Nephron (organoid): Measurements from ENCODE around the gene ELF1.
A peak's percentile ranks its signal among the peaks of the same experiment; 100 is the strongest.

Experiments
- H3K27ac Mint-ChIP-seq, 3 experiments: 2 replicates each; pipeline ENCODE4 v1.8.0; 2020; ENCODE audit warnings: mixed read lengths in 3 of 3, mild to moderate bottlenecking in 2 of 3, moderate library complexity in 1 of 3
- H3K27me3 Mint-ChIP-seq: 2 replicates; pipeline ENCODE4 v1.8.0; 2021; ENCODE audit warnings: low read depth, mild to moderate bottlenecking, moderate library complexity, mixed read lengths
- H3K36me3 Mint-ChIP-seq: 2 replicates; pipeline ENCODE4 v1.8.0; 2020; ENCODE audit warnings: low read depth, mixed read lengths
- H3K4me1 Mint-ChIP-seq: 2 replicates; pipeline ENCODE4 v1.8.0; 2020; ENCODE audit warnings: mixed read lengths
- H3K4me3 Mint-ChIP-seq, 3 experiments: 2 replicates each; pipeline ENCODE4 v1.8.0; 2020; ENCODE audit warnings: mild to moderate bottlenecking in 3 of 3, mixed read lengths in 3 of 3, moderate library complexity in 2 of 3
- H3K9me3 Mint-ChIP-seq: 2 replicates; pipeline ENCODE4 v1.8.0; 2020; ENCODE audit warnings: mixed read lengths
- CTCF ChIP-seq, 3 experiments: fragments of 200-600 bp; sonication (generic); IDR thresholded peaks; one replicate each; pipeline ENCODE4 v1.5.0; 2021; ENCODE audit warnings: antibody characterized with exemption in 3 of 3; ENCODE audit not compliant: unreplicated experiment in 3 of 3

ELF1 gene

GRCh38 chr13:41017159-41017558 is 2.0 kb downstream of the ELF1 start:
- no peak for TF ChIP-seq CTCF (IDR thresholded peaks at IDR 0.05; ENCODE audit: unreplicated experiment in 3 of 3)
- Mint-ChIP-seq H3K27me3 (no peaks in the 10 kb centered on the region), H3K27ac (peak overlapping the region; percentile 18 to 86 (median 31)), H3K36me3 (no peaks in the 10 kb centered on the region), H3K4me1 (peaks cover 12% of the 10 kb centered on the region), H3K9me3 (no peaks in the 10 kb centered on the region), H3K4me3 (peak overlapping the region in 1 of 3 experiments; percentile 22)

- Mint-ChIP-seq H3K4me1 (peaks cover 5% of the 10 kb centered on the region), H3K27me3 (no peaks in the 10 kb centered on the region), H3K36me3 (no peaks in the 10 kb centered on the region), H3K9me3 (no peaks in the 10 kb centered on the region), H3K27ac (no peak overlapping the region), H3K4me3 (no peak overlapping the region)
- TF ChIP-seq CTCF (IDR thresholded peaks at IDR 0.05; ENCODE audit: unreplicated experiment in 3 of 3) = no peak
Observed at GRCh38 chr13:41015920-41016319, 3.2 kb downstream of the ELF1 start.

GRCh38 chr13:41013835-41014234 is 5.3 kb downstream of the ELF1 start:
- no peak for TF ChIP-seq CTCF (IDR thresholded peaks at IDR 0.05; ENCODE audit: unreplicated experiment in 3 of 3)
- no peaks in the 10 kb centered on the region for H3K36me3 Mint-ChIP-seq

GRCh38 chr13:41012536-41012935 is 6.6 kb downstream of the ELF1 start:
- Mint-ChIP-seq H3K4me3 (no peak overlapping the region), H3K4me1 (no peaks in the 10 kb centered on the region), H3K9me3 (peaks cover 2% of the 10 kb centered on the region), H3K36me3 (peaks cover 3% of the 10 kb centered on the region), H3K27me3 (no peaks in the 10 kb centered on the region), H3K27ac (no peak overlapping the region)
- no peak for TF ChIP-seq CTCF (IDR thresholded peaks at IDR 0.05; ENCODE audit: unreplicated experiment in 3 of 3)

More at GRCh38 chr13:41013835-41014234, 5.3 kb downstream of the ELF1 start:
- Mint-ChIP-seq H3K4me1 (no peaks in the 10 kb centered on the region), H3K9me3 (no peaks in the 10 kb centered on the region), H3K27me3 (no peaks in the 10 kb centered on the region), H3K27ac (no peak overlapping the region), H3K4me3 (no peak overlapping the region)

GRCh38 chr13:41011382-41011956 is 7.6 kb downstream of the ELF1 start:
- peaks cover 2% of the 10 kb centered on the region for H3K9me3 Mint-ChIP-seq
- no peak overlapping the region for H3K4me3 Mint-ChIP-seq
- H3K36me3 Mint-ChIP-seq = peaks cover 3% of the 10 kb centered on the region
- H3K4me1 Mint-ChIP-seq = no peaks in the 10 kb centered on the region
- no peak overlapping the region for H3K27ac Mint-ChIP-seq
- TF ChIP-seq CTCF (IDR thresholded peaks at IDR 0.05; ENCODE audit: unreplicated experiment in 3 of 3) = no peak
- no peaks in the 10 kb centered on the region for H3K27me3 Mint-ChIP-seq

GRCh38 chr13:41008349-41008980 is 10.7 kb downstream of the ELF1 start:
- H3K4me3 Mint-ChIP-seq = no peak overlapping the region
- no peak for TF ChIP-seq CTCF (IDR thresholded peaks at IDR 0.05; ENCODE audit: unreplicated experiment in 3 of 3)
- no peak overlapping the region for H3K27ac Mint-ChIP-seq
- H3K27me3 Mint-ChIP-seq = no peaks in the 10 kb centered on the region
- H3K36me3 Mint-ChIP-seq = peaks cover 3% of the 10 kb centered on the region
- peaks cover 8% of the 10 kb centered on the region for H3K4me1 Mint-ChIP-seq
- H3K9me3 Mint-ChIP-seq = peaks cover 2% of the 10 kb centered on the region
